ENCODE data around the gene SLC35E3.
"Not testable (repeated sequence)": the region's sequence is repeated elsewhere in the genome, so short reads cannot be mapped to it uniquely, and the experiment has no call there.

GRCh38 chr12:68802372-68802745 is 56.4 kb downstream of the SLC35E3 start:
- not testable (repeated sequence) for TF ChIP-seq ELF4 (IDR thresholded peaks at IDR 0.05); SUZ12 (IDR thresholded peaks at IDR 0.05); SP1 (IDR thresholded peaks at IDR 0.05); BHLHE40 (IDR thresholded peaks at IDR 0.05; ENCODE audit: borderline replicate concordance); FOXM1 (IDR thresholded peaks at IDR 0.05; ENCODE audit: borderline replicate concordance); ZNF384 (IDR thresholded peaks at IDR 0.05); PKNOX1 (IDR thresholded peaks at IDR 0.05); CTBP1 (IDR thresholded peaks at IDR 0.05; ENCODE audit: borderline replicate concordance); NFRKB (IDR thresholded peaks at IDR 0.05); L3MBTL2 (conservative IDR thresholded peaks at IDR 0.05); TARDBP (IDR thresholded peaks at IDR 0.05); HDGF (IDR thresholded peaks at IDR 0.05; ENCODE audit: borderline replicate concordance)

Measured in HEK293T (cell line).